Transverse colon (tissue), 4 donors: ENCODE data around the gene RCC2. TPM values are rescaled to one million over a fixed set of nuclear protein-coding genes. Genes with fewer than 3 reads are reported as not detected.

Source experiments
- DNase-seq: peaks from one replicate; pipeline ENCODE4 v3.0.0-alpha.2; 2019
- H3K27ac ChIP-seq, 4 donors: fragments of 200-600 bp; sonication (generic); 2 replicates each; pipeline ENCODE4 v1.5.1; 2016 to 2018; ENCODE audit warnings: inconsistent platforms in 4 of 4
- H3K27me3 ChIP-seq: fragments of 200-600 bp; sonication (generic); 2 replicates; pipeline ENCODE4 v1.5.1; 2017; ENCODE audit warnings: inconsistent platforms
- H3K36me3 ChIP-seq, 4 donors: fragments of 200-600 bp; sonication (generic); 2 replicates each; pipeline ENCODE4 v1.5.1; 2017 to 2019; ENCODE audit warnings: inconsistent platforms in 4 of 4
- H3K4me1 ChIP-seq, 4 donors: fragments of 200-600 bp; sonication (generic); 2 replicates each; pipeline ENCODE4 v1.5.1; 2017 to 2020; ENCODE audit warnings: inconsistent platforms in 4 of 4
- H3K4me3 ChIP-seq, 4 donors: fragments of 200-600 bp; sonication (generic); 1 replicate in 1 of 4; 2 replicates in 3 of 4; pipeline versions ENCODE4 v1.5.1 to v1.6.1; 2017 to 2019; ENCODE audit warnings: inconsistent platforms in 4 of 4
- H3K9me3 ChIP-seq, 2 donors: fragments of 200-600 bp; sonication (generic); 2 replicates each; pipeline ENCODE4 v1.5.1; 2017 to 2019; ENCODE audit warnings: inconsistent platforms in 2 of 2
- EP300 ChIP-seq: sonication (generic); formaldehyde crosslinking; IDR thresholded peaks from one replicate; pipeline ENCODE4 v1.6.1; 2017; ENCODE audit warnings: antibody characterized with exemption, low read depth
- POLR2A ChIP-seq: fragments of 450-650 bp; IDR thresholded peaks from one replicate; pipeline ENCODE4 v1.6.1; 2016; ENCODE audit warnings: antibody characterized with exemption, mild to moderate bottlenecking, moderate library complexity
- POLR2AphosphoS5 ChIP-seq, 3 donors: sonication (generic); formaldehyde crosslinking; IDR thresholded peaks; one replicate each; pipeline ENCODE4 v1.6.1; 2016; ENCODE audit warnings: antibody characterized with exemption in 3 of 3
- WGBS, 2 donors: methylation state at CpG; one replicate each; pipeline ENCODE4 v1.1.5; 2018; ENCODE audit warnings: low coverage in 1 of 2; 5-methylcytosine and 5-hydroxymethylcytosine counted together
- in situ Hi-C, 4 donors: fragments of 200-750 bp; cut with MboI; loops; one replicate each; pipeline versions ENCODE4 v1.15.0 to v1.15.1; 2017; ENCODE audit warnings: low sequenced_read_pairs in 3 of 4, low pct_ligation_motif_present in 1 of 4, low pct_unique_long_range_greater_than_20kb in 1 of 4
- intact Hi-C: fragments of 100-400 bp; cut with DNase I; formaldehyde crosslinking; loops from one replicate; pipeline ENCODE4 v1.15.1; 2023; ENCODE audit warnings: low total_unique reads
- total RNA-seq, 4 donors: library from RNA; depleted of rRNA; stranded (reverse); fragments of >200 nt; gene quantifications; one replicate each; pipeline ENCODE4 v1.1.0, GENCODE V29; 2016
- TF ChIP-seq, protein P1 (sequence below), 5 experiments: fragments of 200-600 bp in 3 of 5; fragments of 450-650 bp in 2 of 5; sonication (generic) in 3 of 5; IDR thresholded peaks; 1 replicate in 2 of 5; 2 replicates in 3 of 5; pipeline ENCODE4 v1.5.1; 2016 to 2017; ENCODE audit warnings: antibody characterized with exemption in 5 of 5, inconsistent platforms in 3 of 5, mild to moderate bottlenecking in 2 of 5, moderate library complexity in 1 of 5

RCC2 gene
- total RNA-seq, 4 donors from 2014 or later, result 22.0 to 82.2 (median 25.3) TPM

DNA sequence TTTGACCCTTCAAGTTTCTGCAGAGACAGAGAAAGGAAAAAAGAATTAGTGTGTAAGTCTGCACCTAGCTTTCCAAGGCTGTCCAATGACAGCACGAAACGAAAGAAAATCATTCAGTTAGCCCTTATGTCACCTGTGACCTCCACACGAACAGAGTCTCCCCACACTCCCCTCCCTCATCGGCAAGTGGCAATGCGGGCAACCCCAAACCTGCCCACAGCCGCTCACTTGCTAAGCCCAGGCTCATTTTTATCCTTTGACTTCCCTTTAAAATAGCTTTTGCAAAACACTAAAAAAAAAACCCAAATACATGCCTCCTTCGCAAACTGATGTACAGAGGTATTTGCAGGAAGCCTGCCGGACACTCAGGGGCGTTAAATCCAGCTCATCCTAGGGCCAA is 10.3 kb downstream of the RCC2 start:
- DNase-seq, result no peak

DNA sequence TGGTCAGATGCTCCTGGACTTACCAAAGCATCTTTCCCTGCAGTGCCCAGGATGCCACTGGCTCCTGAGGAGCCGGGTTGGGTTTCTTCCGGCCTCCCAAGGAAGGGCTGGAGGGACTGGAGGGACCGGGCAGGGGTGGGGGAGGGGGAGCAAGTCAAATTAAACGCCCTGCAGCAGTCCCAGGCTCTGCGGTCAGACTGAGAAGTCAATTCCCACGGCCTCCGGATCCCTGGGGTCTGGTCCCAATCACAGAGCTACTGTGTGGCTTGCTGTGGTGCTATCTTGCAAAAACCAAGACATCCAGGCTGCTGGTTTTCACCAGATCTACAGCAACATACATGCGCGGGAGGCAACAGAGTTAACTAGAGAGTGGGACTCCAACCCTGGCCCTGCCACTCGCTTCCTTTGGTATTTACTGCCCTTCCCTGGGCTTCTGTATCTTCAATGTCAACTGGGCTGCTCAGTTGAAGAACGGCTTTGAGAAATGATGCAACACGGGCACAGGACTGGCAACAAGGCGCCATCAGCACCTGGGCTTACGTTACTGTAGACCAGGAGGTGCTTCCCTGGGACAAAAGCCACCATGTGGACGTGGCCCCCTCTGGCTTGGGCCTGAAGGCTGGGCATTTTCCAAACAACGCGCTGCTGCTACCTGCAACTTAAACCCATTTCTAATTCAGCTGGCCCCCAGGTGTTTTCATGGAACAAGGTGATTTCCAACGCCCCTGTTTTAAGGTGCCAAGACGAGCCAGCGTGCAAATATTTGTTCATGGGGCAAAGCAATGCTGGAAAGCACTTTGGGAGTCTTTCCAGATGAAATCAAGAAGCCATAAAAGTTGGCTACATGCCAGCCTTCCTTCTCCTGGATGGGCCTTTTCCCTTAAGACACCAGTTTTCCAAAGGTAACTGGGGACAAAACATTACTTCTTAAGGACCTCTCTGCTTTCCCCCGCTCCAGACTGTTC is 11.5 kb downstream of the RCC2 start:
- intact Hi-C loops (no loop called here), in situ Hi-C loops (no loop called here)
- H3K9me3 ChIP-seq, result no peaks in the 10 kb centered on the region
- no peak overlapping the region for H3K4me3 ChIP-seq
- H3K27ac ChIP-seq, result peak overlapping the region in 2 of 4 donors; percentile 28 to 46
- WGBS, 2 donors, result 63% methylated on average over 21 of the region's 21 CpGs; no CpG with 5 or more reads in 1 of the 2 donors
- DNase-seq, result peak; percentile 59
- no peaks in the 10 kb centered on the region for H3K27me3 ChIP-seq
- peaks cover 0 to 14% (median 7%) of the 10 kb centered on the region in 4 donors for H3K36me3 ChIP-seq
- TF ChIP-seq POLR2AphosphoS5 (IDR thresholded peaks at IDR 0.05) (no peak), EP300 (no peak), POLR2A (no peak)
- TF ChIP-seq, protein P1, sequence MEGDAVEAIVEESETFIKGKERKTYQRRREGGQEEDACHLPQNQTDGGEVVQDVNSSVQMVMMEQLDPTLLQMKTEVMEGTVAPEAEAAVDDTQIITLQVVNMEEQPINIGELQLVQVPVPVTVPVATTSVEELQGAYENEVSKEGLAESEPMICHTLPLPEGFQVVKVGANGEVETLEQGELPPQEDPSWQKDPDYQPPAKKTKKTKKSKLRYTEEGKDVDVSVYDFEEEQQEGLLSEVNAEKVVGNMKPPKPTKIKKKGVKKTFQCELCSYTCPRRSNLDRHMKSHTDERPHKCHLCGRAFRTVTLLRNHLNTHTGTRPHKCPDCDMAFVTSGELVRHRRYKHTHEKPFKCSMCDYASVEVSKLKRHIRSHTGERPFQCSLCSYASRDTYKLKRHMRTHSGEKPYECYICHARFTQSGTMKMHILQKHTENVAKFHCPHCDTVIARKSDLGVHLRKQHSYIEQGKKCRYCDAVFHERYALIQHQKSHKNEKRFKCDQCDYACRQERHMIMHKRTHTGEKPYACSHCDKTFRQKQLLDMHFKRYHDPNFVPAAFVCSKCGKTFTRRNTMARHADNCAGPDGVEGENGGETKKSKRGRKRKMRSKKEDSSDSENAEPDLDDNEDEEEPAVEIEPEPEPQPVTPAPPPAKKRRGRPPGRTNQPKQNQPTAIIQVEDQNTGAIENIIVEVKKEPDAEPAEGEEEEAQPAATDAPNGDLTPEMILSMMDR (IDR thresholded peaks at IDR 0.05), result no peak
- peaks cover 2 to 68% (median 18%) of the 10 kb centered on the region in 4 donors for H3K4me1 ChIP-seq

More for the DNA sequence above, 10.3 kb downstream of the RCC2 start:
- in situ Hi-C loops (no loop called here), intact Hi-C loops (no loop called here)
- 84 to 90% methylated on average over 9 of the region's 9 CpGs for WGBS, 2 donors
- H3K27me3 ChIP-seq, result no peaks in the 10 kb centered on the region
- no peak for TF ChIP-seq POLR2A
- no peak for TF ChIP-seq POLR2AphosphoS5 (IDR thresholded peaks at IDR 0.05)
- TF ChIP-seq EP300, result no peak
- TF ChIP-seq, protein P1 (IDR thresholded peaks at IDR 0.05), result no peak
- H3K4me3 ChIP-seq, result no peak overlapping the region
- peak overlapping the region in 1 of 4 donors; percentile 46 for H3K27ac ChIP-seq
- H3K9me3 ChIP-seq, result no peaks in the 10 kb centered on the region
- H3K4me1 ChIP-seq, result peaks cover under 1 to 70% (median 15%) of the 10 kb centered on the region in 4 donors
- H3K36me3 ChIP-seq, result peaks cover 0 to 17% (median 7%) of the 10 kb centered on the region in 4 donors

DNA sequence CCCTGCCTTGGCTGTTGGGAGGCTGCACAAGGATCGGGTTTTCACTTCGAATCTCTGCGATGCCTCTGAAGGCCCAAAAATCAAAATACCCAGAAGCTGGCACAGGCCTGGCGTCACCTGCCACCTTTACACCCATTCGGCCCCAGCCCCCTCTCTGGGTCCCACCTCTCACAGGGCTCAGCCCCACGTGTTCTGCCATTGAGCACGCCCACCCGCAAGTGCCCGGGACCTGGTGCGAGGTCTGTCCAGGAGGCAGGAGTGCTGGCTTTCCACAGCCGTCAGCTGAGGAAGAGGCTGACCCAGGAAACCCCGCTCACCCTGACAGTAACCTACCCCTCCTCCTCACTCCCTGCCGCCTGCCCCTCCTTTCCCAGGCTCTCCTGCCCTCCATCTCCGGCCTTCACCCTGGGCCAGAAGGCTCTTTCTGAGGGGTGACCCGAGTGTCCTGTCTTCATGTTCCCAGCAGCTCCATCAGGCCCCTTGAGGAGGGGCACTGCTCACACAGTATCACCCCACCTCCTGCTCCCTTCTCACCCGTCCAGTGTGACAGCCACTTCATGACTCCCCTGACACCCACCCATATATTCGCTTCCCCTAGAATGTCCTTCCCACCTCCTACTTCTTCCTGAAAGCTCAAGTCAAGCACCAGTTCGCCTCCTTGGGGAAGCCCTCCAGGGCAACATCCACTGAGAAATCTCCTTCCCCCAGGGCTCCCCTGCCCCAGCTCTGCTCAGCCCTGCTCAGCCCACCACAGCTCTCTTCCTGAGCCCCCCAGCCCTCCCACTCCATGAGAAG is 13.5 kb downstream of the RCC2 start:
- peaks cover 2 to 54% (median 18%) of the 10 kb centered on the region in 4 donors for H3K4me1 ChIP-seq
- in situ Hi-C loops, result no loop called here
- no peak for DNase-seq
- TF ChIP-seq, protein P1 (IDR thresholded peaks at IDR 0.05), result no peak
- no peak for TF ChIP-seq POLR2A
- TF ChIP-seq POLR2AphosphoS5 (IDR thresholded peaks at IDR 0.05), result no peak
- TF ChIP-seq EP300, result no peak
- intact Hi-C loops, result no loop called here
- H3K27me3 ChIP-seq, result no peaks in the 10 kb centered on the region
- no peak overlapping the region for H3K27ac ChIP-seq
- no peaks in the 10 kb centered on the region for H3K9me3 ChIP-seq
- 93 to 96% methylated on average over 4 to 18 of the region's 18 CpGs for WGBS, 2 donors
- H3K36me3 ChIP-seq, result peaks cover 0 to 22% (median 7%) of the 10 kb centered on the region in 4 donors
- H3K4me3 ChIP-seq, result no peak overlapping the region

GRCh38 chr1:17423781-17424245 is 15.7 kb downstream of the RCC2 start:
- no peak for TF ChIP-seq POLR2A
- TF ChIP-seq POLR2AphosphoS5 (IDR thresholded peaks at IDR 0.05), result peak; percentile 7 to 36 (median 35)
- H3K4me1 ChIP-seq, result peaks cover 2 to 33% (median 13%) of the 10 kb centered on the region in 4 donors
- WGBS, 2 donors, result 71% methylated on average over 13 of the region's 13 CpGs; no CpG with 5 or more reads in 1 of the 2 donors
- H3K27me3 ChIP-seq, result no peaks in the 10 kb centered on the region
- intact Hi-C loops (no loop called here), in situ Hi-C loops (no loop called here)
- H3K4me3 ChIP-seq, result no peak overlapping the region
- peak overlapping the region; percentile 25 to 78 (median 60) for H3K27ac ChIP-seq
- H3K9me3 ChIP-seq, result no peaks in the 10 kb centered on the region
- no peak for DNase-seq
- H3K36me3 ChIP-seq, result peaks cover 0 to 29% (median 7%) of the 10 kb centered on the region in 4 donors
